ENCODE data around the gene TTC21A. TPM values are rescaled to one million over a fixed set of nuclear protein-coding genes. Genes with fewer than 3 reads are reported as not detected.

Gene TTC21A
- total and polyA plus RNA-seq, 4 donors = 5.3 to 23.9 (median 15.1) TPM

- H3K36me3 ChIP-seq (ENCODE audit: control insufficient read depth, insufficient read depth, low read length) = peaks cover 8% of the 10 kb centered on the region
- no peaks in the 10 kb centered on the region for H3K9me3 ChIP-seq (ENCODE audit: control insufficient read depth, insufficient read depth, low read length)
- peak overlapping the region; percentile 12 for H3K27ac ChIP-seq (ENCODE audit: low read depth, low read length)
- peak overlapping the region; percentile 32 for H3K4me3 ChIP-seq (ENCODE audit: low read depth, low read length)
- no peaks in the 10 kb centered on the region for H3K27me3 ChIP-seq (ENCODE audit: control insufficient read depth, insufficient read depth, low read length)
- H3K4me1 ChIP-seq (ENCODE audit: control insufficient read depth, insufficient read depth, low read length) = peaks cover 49% of the 10 kb centered on the region
- WGBS (ENCODE audit: insufficient coverage) = 86% methylated on average over 3 of the region's 7 CpGs
- DNase-seq (ENCODE audit: low read depth in 4 of 6, low spot score in 6 of 6) = peak in 1 of 6 donors; percentile 6
Observed at GRCh38 chr3:39181408-39182335, 74.2 kb downstream of the TTC21A start.

- H3K27me3 ChIP-seq (ENCODE audit: control insufficient read depth, insufficient read depth, low read length) = no peaks in the 10 kb centered on the region
- peak in 2 of 6 donors; percentile 45 to 67 for DNase-seq (ENCODE audit: low read depth in 4 of 6, low spot score in 6 of 6)
- H3K27ac ChIP-seq (ENCODE audit: low read depth, low read length) = peak overlapping the region; percentile 57
- H3K4me1 ChIP-seq (ENCODE audit: control insufficient read depth, insufficient read depth, low read length) = peaks cover 39% of the 10 kb centered on the region
- H3K4me3 ChIP-seq (ENCODE audit: low read depth, low read length) = no peak overlapping the region
- no peaks in the 10 kb centered on the region for H3K9me3 ChIP-seq (ENCODE audit: control insufficient read depth, insufficient read depth, low read length)
- peaks cover 8% of the 10 kb centered on the region for H3K36me3 ChIP-seq (ENCODE audit: control insufficient read depth, insufficient read depth, low read length)
- WGBS (ENCODE audit: insufficient coverage) = 73% methylated on average over 8 of the region's 12 CpGs
Observed at GRCh38 chr3:39183211-39184080, 76.0 kb downstream of the TTC21A start.

GRCh38 chr3:39184081-39184967, 76.8 kb downstream of the TTC21A start:
- DNase-seq (ENCODE audit: low read depth in 4 of 6, low spot score in 6 of 6) = no peak

GRCh38 chr3:39184968-39185285, 77.4 kb downstream of the TTC21A start:
- Histone ChIP-seq H3K27ac (ENCODE audit: low read depth, low read length) (no peak overlapping the region), H3K4me3 (ENCODE audit: low read depth, low read length) (no peak overlapping the region), H3K4me1 (ENCODE audit: control insufficient read depth, insufficient read depth, low read length) (peaks cover 38% of the 10 kb centered on the region), H3K36me3 (ENCODE audit: control insufficient read depth, insufficient read depth, low read length) (peaks cover 8% of the 10 kb centered on the region), H3K27me3 (ENCODE audit: control insufficient read depth, insufficient read depth, low read length) (no peaks in the 10 kb centered on the region), H3K9me3 (ENCODE audit: control insufficient read depth, insufficient read depth, low read length) (no peaks in the 10 kb centered on the region)
- 91% methylated on average over 4 of the region's 4 CpGs for WGBS (ENCODE audit: insufficient coverage)
- DNase-seq (ENCODE audit: low read depth in 4 of 6, low spot score in 6 of 6) = no peak

More at GRCh38 chr3:39184081-39184967, 76.8 kb downstream of the TTC21A start:
- Histone ChIP-seq H3K36me3 (ENCODE audit: control insufficient read depth, insufficient read depth, low read length) (peaks cover 8% of the 10 kb centered on the region), H3K4me3 (ENCODE audit: low read depth, low read length) (no peak overlapping the region), H3K27ac (ENCODE audit: low read depth, low read length) (peak overlapping the region; percentile 29), H3K27me3 (ENCODE audit: control insufficient read depth, insufficient read depth, low read length) (no peaks in the 10 kb centered on the region), H3K9me3 (ENCODE audit: control insufficient read depth, insufficient read depth, low read length) (no peaks in the 10 kb centered on the region), H3K4me1 (ENCODE audit: control insufficient read depth, insufficient read depth, low read length) (peaks cover 33% of the 10 kb centered on the region)
- WGBS (ENCODE audit: insufficient coverage) = 92% methylated on average over 11 of the region's 12 CpGs

GRCh38 chr3:39185326-39185958, 78.0 kb downstream of the TTC21A start:
- no peak overlapping the region for H3K27ac ChIP-seq (ENCODE audit: low read depth, low read length)
- H3K4me3 ChIP-seq (ENCODE audit: low read depth, low read length) = no peak overlapping the region
- peaks cover 38% of the 10 kb centered on the region for H3K4me1 ChIP-seq (ENCODE audit: control insufficient read depth, insufficient read depth, low read length)
- H3K27me3 ChIP-seq (ENCODE audit: control insufficient read depth, insufficient read depth, low read length) = no peaks in the 10 kb centered on the region
- peaks cover 8% of the 10 kb centered on the region for H3K36me3 ChIP-seq (ENCODE audit: control insufficient read depth, insufficient read depth, low read length)
- WGBS (ENCODE audit: insufficient coverage) = 91% methylated on average over 9 of the region's 9 CpGs
- no peak for DNase-seq (ENCODE audit: low read depth in 4 of 6, low spot score in 6 of 6)
- no peaks in the 10 kb centered on the region for H3K9me3 ChIP-seq (ENCODE audit: control insufficient read depth, insufficient read depth, low read length)

GRCh38 chr3:39185959-39186691, 78.6 kb downstream of the TTC21A start:
- H3K4me3 ChIP-seq (ENCODE audit: low read depth, low read length) = no peak overlapping the region
- H3K36me3 ChIP-seq (ENCODE audit: control insufficient read depth, insufficient read depth, low read length) = peaks cover 8% of the 10 kb centered on the region
- no peaks in the 10 kb centered on the region for H3K27me3 ChIP-seq (ENCODE audit: control insufficient read depth, insufficient read depth, low read length)
- no peaks in the 10 kb centered on the region for H3K9me3 ChIP-seq (ENCODE audit: control insufficient read depth, insufficient read depth, low read length)
- no peak overlapping the region for H3K27ac ChIP-seq (ENCODE audit: low read depth, low read length)
- DNase-seq (ENCODE audit: low read depth in 4 of 6, low spot score in 6 of 6) = no peak
- WGBS (ENCODE audit: insufficient coverage) = 86% methylated on average over 13 of the region's 14 CpGs
- H3K4me1 ChIP-seq (ENCODE audit: control insufficient read depth, insufficient read depth, low read length) = peaks cover 36% of the 10 kb centered on the region

- H3K4me3 ChIP-seq (ENCODE audit: low read depth, low read length) = no peak overlapping the region
- 89% methylated on average over 11 of the region's 11 CpGs for WGBS (ENCODE audit: insufficient coverage)
- no peaks in the 10 kb centered on the region for H3K9me3 ChIP-seq (ENCODE audit: control insufficient read depth, insufficient read depth, low read length)
- H3K36me3 ChIP-seq (ENCODE audit: control insufficient read depth, insufficient read depth, low read length) = peaks cover 8% of the 10 kb centered on the region
- H3K4me1 ChIP-seq (ENCODE audit: control insufficient read depth, insufficient read depth, low read length) = peaks cover 33% of the 10 kb centered on the region
- H3K27ac ChIP-seq (ENCODE audit: low read depth, low read length) = no peak overlapping the region
- no peak for DNase-seq (ENCODE audit: low read depth in 4 of 6, low spot score in 6 of 6)
- no peaks in the 10 kb centered on the region for H3K27me3 ChIP-seq (ENCODE audit: control insufficient read depth, insufficient read depth, low read length)
Observed at GRCh38 chr3:39186692-39187151, 79.2 kb downstream of the TTC21A start.

GRCh38 chr3:39187372-39188155, 80.1 kb downstream of the TTC21A start:
- no peak overlapping the region for H3K4me3 ChIP-seq (ENCODE audit: low read depth, low read length)
- H3K27ac ChIP-seq (ENCODE audit: low read depth, low read length) = no peak overlapping the region
- peaks cover 33% of the 10 kb centered on the region for H3K4me1 ChIP-seq (ENCODE audit: control insufficient read depth, insufficient read depth, low read length)
- DNase-seq (ENCODE audit: low read depth in 4 of 6, low spot score in 6 of 6) = no peak
- H3K9me3 ChIP-seq (ENCODE audit: control insufficient read depth, insufficient read depth, low read length) = no peaks in the 10 kb centered on the region
- 92% methylated on average over 23 of the region's 23 CpGs for WGBS (ENCODE audit: insufficient coverage)
- no peaks in the 10 kb centered on the region for H3K27me3 ChIP-seq (ENCODE audit: control insufficient read depth, insufficient read depth, low read length)
- H3K36me3 ChIP-seq (ENCODE audit: control insufficient read depth, insufficient read depth, low read length) = peaks cover 8% of the 10 kb centered on the region
